Osteoblast (primary cell): ENCODE results near the gene BTBD7. TPM values are rescaled to one million over a fixed set of nuclear protein-coding genes. Genes with fewer than 3 reads are reported as not detected.

Source experiments
- DNase-seq: peaks from one replicate; pipeline ENCODE4 v3.0.0; 2011; ENCODE audit warnings: low spot score, mixed read lengths; ENCODE audit not compliant: insufficient read length; ENCODE audit errors: missing footprints
- H2AFZ ChIP-seq: 2 replicates; pipeline ENCODE4 v1.6.0; 2011; ENCODE audit warnings: mild to moderate bottlenecking, low read length
- H3K27ac ChIP-seq: 2 replicates; pipeline ENCODE4 v1.5.1; 2011; ENCODE audit warnings: mild to moderate bottlenecking, low read depth, low read length, moderate library complexity
- H3K27me3 ChIP-seq: 2 replicates; pipeline ENCODE4 v1.6.0; 2012; ENCODE audit warnings: mild to moderate bottlenecking, control low read depth, inconsistent platforms, low read length, moderate library complexity; ENCODE audit not compliant: insufficient read depth
- H3K36me3 ChIP-seq: 2 replicates; pipeline ENCODE4 v1.5.1; 2011; ENCODE audit warnings: mild to moderate bottlenecking, low read length, control low read depth, moderate library complexity; ENCODE audit not compliant: insufficient read depth
- H3K4me1 ChIP-seq: 2 replicates; pipeline ENCODE4 v1.5.1; 2011; ENCODE audit warnings: mild to moderate bottlenecking, low read length, control low read depth, moderate library complexity; ENCODE audit not compliant: insufficient read depth
- H3K4me2 ChIP-seq: 2 replicates; pipeline ENCODE4 v1.6.0; 2011; ENCODE audit warnings: mild to moderate bottlenecking, low read length; ENCODE audit not compliant: insufficient read depth
- H3K4me3 ChIP-seq: fragments of 200-600 bp; sonication (generic); 3 replicates; pipeline ENCODE4 v1.5.1; 2012; ENCODE audit warnings: mild to moderate bottlenecking, low read length, inconsistent platforms; ENCODE audit not compliant: insufficient read depth
- H3K79me2 ChIP-seq: 2 replicates; pipeline ENCODE4 v1.6.0; 2012; ENCODE audit warnings: mild to moderate bottlenecking, low read length, control low read depth, inconsistent platforms; ENCODE audit not compliant: insufficient read depth
- H3K9me3 ChIP-seq: 2 replicates; pipeline ENCODE4 v1.5.1; 2011; ENCODE audit warnings: low read depth, low read length, control low read depth
- H4K20me1 ChIP-seq: 2 replicates; pipeline ENCODE4 v1.6.0; 2012; ENCODE audit warnings: mild to moderate bottlenecking, low read length, control low read depth; ENCODE audit not compliant: insufficient read depth
- total RNA-seq: library from RNA; depleted of rRNA; stranded (reverse); fragments of >200 nt; gene quantifications from 2 replicates; pipeline ENCODE4 v1.2.3, GENCODE V29; 2012
- TF ChIP-seq, protein P1 (sequence below): IDR thresholded peaks from 2 replicates; pipeline ENCODE4 v1.5.1; 2011; ENCODE audit warnings: mild to moderate bottlenecking, low read depth, low read length, moderate library complexity; ENCODE audit errors: extremely low read depth

BTBD7 gene
- total RNA-seq, 1 donor = 31.1 TPM

GRCh38 chr14:93201155-93201704 lies 131.6 kb downstream of the BTBD7 start:
- DNase-seq = no peak
- Histone ChIP-seq H3K36me3 (no peaks in the 10 kb centered on the region), H3K27me3 (no peaks in the 10 kb centered on the region), H3K27ac (no peak overlapping the region), H3K4me3 (no peak overlapping the region), H4K20me1 (no peaks in the 10 kb centered on the region), H3K4me2 (no peak overlapping the region), H3K4me1 (peaks cover 8% of the 10 kb centered on the region), H2AFZ (no peak overlapping the region), H3K79me2 (peaks cover 27% of the 10 kb centered on the region), H3K9me3 (no peaks in the 10 kb centered on the region)
- TF ChIP-seq, protein P1, sequence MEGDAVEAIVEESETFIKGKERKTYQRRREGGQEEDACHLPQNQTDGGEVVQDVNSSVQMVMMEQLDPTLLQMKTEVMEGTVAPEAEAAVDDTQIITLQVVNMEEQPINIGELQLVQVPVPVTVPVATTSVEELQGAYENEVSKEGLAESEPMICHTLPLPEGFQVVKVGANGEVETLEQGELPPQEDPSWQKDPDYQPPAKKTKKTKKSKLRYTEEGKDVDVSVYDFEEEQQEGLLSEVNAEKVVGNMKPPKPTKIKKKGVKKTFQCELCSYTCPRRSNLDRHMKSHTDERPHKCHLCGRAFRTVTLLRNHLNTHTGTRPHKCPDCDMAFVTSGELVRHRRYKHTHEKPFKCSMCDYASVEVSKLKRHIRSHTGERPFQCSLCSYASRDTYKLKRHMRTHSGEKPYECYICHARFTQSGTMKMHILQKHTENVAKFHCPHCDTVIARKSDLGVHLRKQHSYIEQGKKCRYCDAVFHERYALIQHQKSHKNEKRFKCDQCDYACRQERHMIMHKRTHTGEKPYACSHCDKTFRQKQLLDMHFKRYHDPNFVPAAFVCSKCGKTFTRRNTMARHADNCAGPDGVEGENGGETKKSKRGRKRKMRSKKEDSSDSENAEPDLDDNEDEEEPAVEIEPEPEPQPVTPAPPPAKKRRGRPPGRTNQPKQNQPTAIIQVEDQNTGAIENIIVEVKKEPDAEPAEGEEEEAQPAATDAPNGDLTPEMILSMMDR = no peak

GRCh38 chr14:93200553-93200952 lies 132.3 kb downstream of the BTBD7 start:
- DNase-seq = no peak
- H3K4me2 ChIP-seq = no peak overlapping the region
- TF ChIP-seq, protein P1 = no peak

GRCh38 chr14:93199031-93199430 lies 133.8 kb downstream of the BTBD7 start:
- no peaks in the 10 kb centered on the region for H3K27me3 ChIP-seq
- H3K79me2 ChIP-seq = peaks cover 6% of the 10 kb centered on the region
- no peak for DNase-seq
- H3K36me3 ChIP-seq = no peaks in the 10 kb centered on the region
- no peak overlapping the region for H3K4me2 ChIP-seq
- H2AFZ ChIP-seq = no peak overlapping the region
- no peaks in the 10 kb centered on the region for H4K20me1 ChIP-seq
- TF ChIP-seq, protein P1 = no peak
- no peaks in the 10 kb centered on the region for H3K4me1 ChIP-seq
- H3K9me3 ChIP-seq = no peaks in the 10 kb centered on the region
- H3K27ac ChIP-seq = no peak overlapping the region
- H3K4me3 ChIP-seq = no peak overlapping the region

More at GRCh38 chr14:93200553-93200952, 132.3 kb downstream of the BTBD7 start:
- Histone ChIP-seq H3K4me3 (no peak overlapping the region), H3K79me2 (peaks cover 20% of the 10 kb centered on the region), H3K27me3 (no peaks in the 10 kb centered on the region), H3K36me3 (no peaks in the 10 kb centered on the region), H3K27ac (no peak overlapping the region), H3K9me3 (no peaks in the 10 kb centered on the region), H2AFZ (no peak overlapping the region), H4K20me1 (no peaks in the 10 kb centered on the region), H3K4me1 (peaks cover under 1% of the 10 kb centered on the region)

GRCh38 chr14:93195316-93195999 lies 137.4 kb downstream of the BTBD7 start:
- H3K4me1 ChIP-seq = no peaks in the 10 kb centered on the region
- no peaks in the 10 kb centered on the region for H3K36me3 ChIP-seq
- no peak overlapping the region for H3K4me2 ChIP-seq
- H3K27me3 ChIP-seq = no peaks in the 10 kb centered on the region
- H3K9me3 ChIP-seq = no peaks in the 10 kb centered on the region
- no peak overlapping the region for H2AFZ ChIP-seq
- DNase-seq = no peak
- no peaks in the 10 kb centered on the region for H4K20me1 ChIP-seq
- TF ChIP-seq, protein P1 = no peak
- no peak overlapping the region for H3K27ac ChIP-seq
- no peaks in the 10 kb centered on the region for H3K79me2 ChIP-seq
- no peak overlapping the region for H3K4me3 ChIP-seq

Other genes starting within 250 kb of the BTBD7 start
- 25.0 and 25.3 TPM in 2 replicates for gene ITPK1, start 217.1 kb downstream of the BTBD7 start, total RNA-seq
- 16.6 and 18.3 TPM in 2 replicates for gene MOAP1, start 148.1 kb downstream of the BTBD7 start, total RNA-seq
- 10.1 and 11.5 TPM in 2 replicates for gene LYSET, start 147.7 kb downstream of the BTBD7 start, total RNA-seq
- gene GON7, start 126.0 kb downstream of the BTBD7 start, total RNA-seq = 11.2 and 11.6 TPM in 2 replicates
- gene UBR7, start 125.8 kb downstream of the BTBD7 start, total RNA-seq = 20.6 and 25.3 TPM in 2 replicates
- gene COX8C, start 14.1 kb upstream of the BTBD7 start, total RNA-seq = not detected in 2 replicates
- under 0.01 TPM in 2 replicates for gene UNC79, start 97.9 kb upstream of the BTBD7 start, total RNA-seq